Psoas muscle (tissue), 8 donors: ENCODE results near the gene SIPA1L3. TPM values are rescaled to one million over a fixed set of nuclear protein-coding genes. Genes with fewer than 3 reads are reported as not detected.

Experiments used
- ATAC-seq, 4 donors: fragments of 200-7000 bp; cut with Tn5 transposase; one replicate each; pipeline ENCODE4 v1.9.1; 2020; ENCODE audit warnings: moderate library complexity in 3 of 4, mild to moderate bottlenecking in 2 of 4
- DNase-seq, 2 donors: peaks; one replicate each; pipeline ENCODE4 v3.0.0-alpha.2; 2020
- H3K27ac ChIP-seq: fragments of 200-600 bp; one replicate; pipeline ENCODE4 v1.8.0; 2022
- H3K27me3 ChIP-seq, 3 donors: fragments of 200-600 bp in 1 of 3; one replicate each; pipeline versions ENCODE4 v1.6.1 to v1.8.0; 2013 to 2022; ENCODE audit warnings: low read length in 2 of 3, mild to moderate bottlenecking in 2 of 3, moderate library complexity in 1 of 3; ENCODE audit not compliant: insufficient read depth in 3 of 3
- H3K36me3 ChIP-seq, 2 donors: fragments of 200-600 bp in 1 of 2; one replicate each; pipeline versions ENCODE4 v1.6.1 to v1.8.0; 2013 to 2022; ENCODE audit warnings: low read depth in 1 of 2, mild to moderate bottlenecking in 1 of 2, moderate library complexity in 1 of 2; ENCODE audit not compliant: insufficient read depth in 1 of 2
- H3K4me1 ChIP-seq: fragments of 200-600 bp; one replicate; pipeline ENCODE4 v1.8.0; 2022
- H3K4me3 ChIP-seq: fragments of 200-600 bp; one replicate; pipeline ENCODE4 v1.8.0; 2022; ENCODE audit warnings: mild to moderate bottlenecking
- H3K9me3 ChIP-seq: fragments of 200-600 bp; one replicate; pipeline ENCODE4 v1.8.0; 2022
- CTCF ChIP-seq: fragments of 200-600 bp; IDR thresholded peaks from one replicate; pipeline ENCODE4 v1.8.0; 2022; ENCODE audit warnings: antibody characterized with exemption
- WGBS, 3 donors: extraction: QIAGEN DNeasy Blood & Tissue Kit; methylation state at CpG; one replicate each; pipeline versions ENCODE4 v1.1.6 to v1.1.7; 2013; 5-methylcytosine and 5-hydroxymethylcytosine counted together
- intact Hi-C, 2 donors: fragments of 100-400 bp; cut with DNase I; formaldehyde crosslinking; loops; one replicate each; pipeline versions ENCODE4 v1.11.0 to v1.14.2; 2022
- polyA plus RNA-seq, 3 donors: library from polyadenylated mRNA; stranded (reverse); fragments of 200-250 nt; gene quantifications; one replicate each; pipeline ENCODE4 v1.2.3, GENCODE V29; 2013
- total RNA-seq, 4 donors: library from RNA; stranded (reverse); fragmentation: NEBNext Ultra II Directional in 2 of 4; extraction: Animal tissue kit (Norgen Biotek cat#: 25700) in 2 of 4; gene quantifications; one replicate each; pipeline versions ENCODE4 v1.2.1 to v1.2.4, GENCODE V29; 2021 to 2023
- donor health status: healthy with polysubstance abuse.
- donor health status: DM: no; HTN: no; CAD: no; lungs with moderate emphysema.
- donor health status: Bipolar disorder and iron deficiency.
- donor health status: healthy.
- donor health status: DM: yes; HTN: yes; CAD: no.
- donor health status: DM: no; HTN: no; CAD: no.
- donor health status: DM: no; HTN: no; CAD: no.
- donor health status: DM: yes; HTN: yes; CAD: no.

SIPA1L3 gene
- total and polyA plus RNA-seq, 7 donors: 2.9 to 28.2 (median 8.3) TPM

GRCh38 chr19:38045554-38046253, 138.7 kb downstream of the SIPA1L3 start:
- TF ChIP-seq CTCF: no peak
- no peak for ATAC-seq
- no peak for DNase-seq
- Histone ChIP-seq H3K4me1 (no peaks in the 10 kb centered on the region), H3K36me3 (no peaks in the 10 kb centered on the region), H3K27ac (no peak overlapping the region), H3K4me3 (no peak overlapping the region), H3K27me3 (no peaks in the 10 kb centered on the region), H3K9me3 (no peaks in the 10 kb centered on the region)
- 82 to 89% (median 83%) methylated on average over 15 of the region's 15 CpGs for whole genome bisulfite sequencing, 3 donors
- intact Hi-C loops: no loop called here

GRCh38 chr19:38046254-38047048, 139.4 kb downstream of the SIPA1L3 start:
- intact Hi-C loops: no loop called here
- no peak for DNase-seq

GRCh38 chr19:38047049-38047438, 140.0 kb downstream of the SIPA1L3 start:
- WGBS, 3 donors: 89 to 100% (median 91%) methylated on average over 8 of the region's 8 CpGs
- H3K36me3 ChIP-seq: no peaks in the 10 kb centered on the region
- H3K4me1 ChIP-seq: no peaks in the 10 kb centered on the region
- TF ChIP-seq CTCF: no peak
- no peaks in the 10 kb centered on the region for H3K27me3 ChIP-seq
- no peak overlapping the region for H3K4me3 ChIP-seq
- H3K27ac ChIP-seq: no peak overlapping the region
- no peaks in the 10 kb centered on the region for H3K9me3 ChIP-seq
- ATAC-seq: no peak
- intact Hi-C loops: no loop called here
- DNase-seq: no peak

More at GRCh38 chr19:38046254-38047048, 139.4 kb downstream of the SIPA1L3 start:
- Histone ChIP-seq H3K4me3 (no peak overlapping the region), H3K9me3 (no peaks in the 10 kb centered on the region), H3K27me3 (no peaks in the 10 kb centered on the region), H3K27ac (no peak overlapping the region), H3K4me1 (no peaks in the 10 kb centered on the region), H3K36me3 (no peaks in the 10 kb centered on the region)
- WGBS, 3 donors: 92 to 94% (median 93%) methylated on average over 21 of the region's 21 CpGs
- no peak for ATAC-seq
- TF ChIP-seq CTCF: no peak

- Histone ChIP-seq H3K27ac (no peak overlapping the region), H3K27me3 (no peaks in the 10 kb centered on the region), H3K4me1 (no peaks in the 10 kb centered on the region), H3K9me3 (no peaks in the 10 kb centered on the region), H3K4me3 (no peak overlapping the region), H3K36me3 (no peaks in the 10 kb centered on the region)
- TF ChIP-seq CTCF: no peak
- 71 to 75% (median 71%) methylated on average over 15 of the region's 15 CpGs for WGBS, 3 donors
- DNase-seq: no peak
- ATAC-seq: no peak
- intact Hi-C loops: no loop called here
Measured at GRCh38 chr19:38047641-38048040, 140.6 kb downstream of the SIPA1L3 start.
